AG04450 (cell line): Measurements from ENCODE around the gene TTC31. TPM values are rescaled to one million over a fixed set of nuclear protein-coding genes. Genes with fewer than 3 reads are reported as not detected.

Experiments
- CTCF ChIA-PET: fragments of 300-600, 350-600 bp; formaldehyde crosslinking; extraction: SDS; loops from one replicate; lab custom pipeline; 2022; ENCODE audit warnings: antibody characterized with exemption, inconsistent platforms; lab: Charles Lee
- POLR2A ChIA-PET: fragments of 350-600 bp; formaldehyde crosslinking; extraction: SDS; loops from one replicate; lab custom pipeline; 2021; ENCODE audit warnings: antibody characterized with exemption, inconsistent platforms; lab: Yijun Ruan, JAX
- DNase-seq: peaks from one replicate; pipeline ENCODE4 v3.0.0-alpha.2; 2011; ENCODE audit warnings: low read depth, low spot score
- H3K27ac ChIP-seq: one replicate; pipeline ENCODE4 v1.5.1; 2012; ENCODE audit warnings: low read depth, low read length, control low read depth
- H3K27me3 ChIP-seq: one replicate; pipeline ENCODE4 v1.6.0; 2012; ENCODE audit warnings: low read length; ENCODE audit not compliant: control insufficient read depth, insufficient read depth
- H3K4me3 ChIP-seq: 2 replicates; pipeline ENCODE4 v1.5.1; 2011; ENCODE audit warnings: mild to moderate bottlenecking, low read depth, low read length, control low read depth
- H3K9me3 ChIP-seq: 2 replicates; pipeline ENCODE4 v1.5.1; 2012; ENCODE audit warnings: low read length; ENCODE audit not compliant: control insufficient read depth, insufficient read depth
- polyA plus RNA-seq: library from polyadenylated mRNA; depleted of rRNA; stranded (reverse); fragments of >200 nt; gene quantifications from 2 replicates; pipeline ENCODE4 v1.2.3, GENCODE V29; 2011
- TF ChIP-seq, protein P1 (sequence below): IDR thresholded peaks from 2 replicates; pipeline ENCODE4 v1.5.1; 2011; ENCODE audit warnings: low read depth, low read length, control low read depth, inconsistent platforms

Gene TTC31
- polyA plus RNA-seq, 1 experiment, result 16.4 TPM

DNA sequence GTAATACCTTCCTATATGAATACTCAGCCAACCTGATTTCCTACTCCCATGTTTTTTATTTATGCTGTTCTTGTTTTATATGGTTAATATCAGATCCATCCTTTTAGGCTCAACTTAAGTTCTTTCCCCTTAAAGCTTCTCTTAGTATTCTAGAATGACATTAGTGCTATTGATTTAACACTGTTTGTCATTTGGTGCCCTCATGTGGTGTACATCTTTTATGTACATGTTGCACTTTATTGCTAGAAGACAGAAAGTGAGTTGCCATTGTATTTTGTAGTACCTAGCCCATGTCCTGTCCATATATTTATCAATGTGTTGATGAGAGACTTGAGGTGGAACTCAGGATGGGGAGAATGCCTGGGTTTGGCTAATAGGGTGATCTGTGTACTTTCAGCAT, 49.3 kb downstream of the TTC31 start:
- Histone ChIP-seq H3K27ac (peak overlapping the region; percentile 1), H3K4me3 (no peak overlapping the region), H3K9me3 (peaks cover 4% of the 10 kb centered on the region; the same call in 1 of the 2 replicates), H3K27me3 (no peaks in the 10 kb centered on the region)
- DNase-seq, result no peak
- ChIA-PET CTCF (interaction anchor here (0.6 to 4.0 kb wide), 9 partner anchors 48 to 282 kb away, joined by 3 to 42 read pairs (median 3); partner anchors contain the start of genes CCDC142, TTC31 and WBP1), POLR2A (interaction anchor here (0.7 to 0.8 kb wide), 3 partner anchors 23 to 92 kb away, joined by 3 read pairs; partner anchors contain the start of genes CCDC142 and TTC31)
- TF ChIP-seq, protein P1, sequence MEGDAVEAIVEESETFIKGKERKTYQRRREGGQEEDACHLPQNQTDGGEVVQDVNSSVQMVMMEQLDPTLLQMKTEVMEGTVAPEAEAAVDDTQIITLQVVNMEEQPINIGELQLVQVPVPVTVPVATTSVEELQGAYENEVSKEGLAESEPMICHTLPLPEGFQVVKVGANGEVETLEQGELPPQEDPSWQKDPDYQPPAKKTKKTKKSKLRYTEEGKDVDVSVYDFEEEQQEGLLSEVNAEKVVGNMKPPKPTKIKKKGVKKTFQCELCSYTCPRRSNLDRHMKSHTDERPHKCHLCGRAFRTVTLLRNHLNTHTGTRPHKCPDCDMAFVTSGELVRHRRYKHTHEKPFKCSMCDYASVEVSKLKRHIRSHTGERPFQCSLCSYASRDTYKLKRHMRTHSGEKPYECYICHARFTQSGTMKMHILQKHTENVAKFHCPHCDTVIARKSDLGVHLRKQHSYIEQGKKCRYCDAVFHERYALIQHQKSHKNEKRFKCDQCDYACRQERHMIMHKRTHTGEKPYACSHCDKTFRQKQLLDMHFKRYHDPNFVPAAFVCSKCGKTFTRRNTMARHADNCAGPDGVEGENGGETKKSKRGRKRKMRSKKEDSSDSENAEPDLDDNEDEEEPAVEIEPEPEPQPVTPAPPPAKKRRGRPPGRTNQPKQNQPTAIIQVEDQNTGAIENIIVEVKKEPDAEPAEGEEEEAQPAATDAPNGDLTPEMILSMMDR, result 0 out of 2 replicates have a peak, but pooled peaks have one; percentile 31

GRCh38 chr2:74533464-74533863, 50.6 kb downstream of the TTC31 start:
- POLR2A ChIA-PET, result no interaction called here
- TF ChIP-seq, protein P1, result no peak
- DNase-seq, result no peak
- CTCF ChIA-PET, result interaction anchor here (0.7 to 4.0 kb wide), 3 partner anchors 9 to 54 kb away, joined by 3 to 42 read pairs (median 3); no protein-coding TSS in a partner anchor
- H3K4me3 ChIP-seq, result no peak overlapping the region
- peaks cover 4% of the 10 kb centered on the region; the same call in 1 of the 2 replicates for H3K9me3 ChIP-seq
- no peaks in the 10 kb centered on the region for H3K27me3 ChIP-seq
- H3K27ac ChIP-seq, result no peak overlapping the region

DNA sequence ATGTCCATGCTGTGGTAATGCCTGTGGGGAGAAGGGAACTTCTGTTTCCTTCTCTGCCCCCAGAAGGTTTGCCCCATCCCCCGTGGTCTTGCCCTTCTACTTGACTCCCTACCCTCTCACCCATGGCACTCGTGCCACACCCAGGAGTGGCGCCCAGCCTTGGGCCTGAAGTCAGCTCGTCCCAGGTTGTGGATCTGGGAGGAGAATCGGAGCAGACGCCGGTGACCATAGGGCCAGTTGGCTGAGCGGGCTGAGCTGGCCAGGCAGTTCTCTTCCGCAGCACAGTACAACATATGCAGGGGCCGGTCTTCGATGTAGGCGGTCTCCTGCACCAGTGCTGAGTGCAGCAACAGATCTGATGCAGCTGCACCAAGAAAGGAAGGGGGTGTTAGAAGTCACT, 51.5 kb downstream of the TTC31 start:
- TF ChIP-seq, protein P1, result no peak
- Histone ChIP-seq H3K4me3 (no peak overlapping the region), H3K9me3 (peaks cover under 1% of the 10 kb centered on the region; the same call in 1 of the 2 replicates), H3K27me3 (no peaks in the 10 kb centered on the region), H3K27ac (no peak overlapping the region)
- no peak for DNase-seq
- ChIA-PET POLR2A (no interaction called here), CTCF (no interaction called here)

GRCh38 chr2:74535440-74535965, 52.6 kb downstream of the TTC31 start:
- Histone ChIP-seq H3K27ac (no peak overlapping the region), H3K9me3 (no peaks in the 10 kb centered on the region), H3K4me3 (no peak overlapping the region), H3K27me3 (no peaks in the 10 kb centered on the region)
- ChIA-PET POLR2A (no interaction called here), CTCF (interaction anchor here (0.9 kb wide), 1 partner anchor 52 kb away, joined by 3 read pairs; no protein-coding TSS in a partner anchor)
- no peak for DNase-seq
- TF ChIP-seq, protein P1, result no peak

- Histone ChIP-seq H3K27ac (no peak overlapping the region), H3K27me3 (no peaks in the 10 kb centered on the region), H3K4me3 (no peak overlapping the region), H3K9me3 (no peaks in the 10 kb centered on the region)
- ChIA-PET CTCF (interaction anchor here (0.9 kb wide), 1 partner anchor 52 kb away, joined by 3 read pairs; no protein-coding TSS in a partner anchor), POLR2A (no interaction called here)
- DNase-seq, result no peak
- TF ChIP-seq, protein P1, result no peak
Observed at GRCh38 chr2:74536166-74536950, 53.5 kb downstream of the TTC31 start.
